HL-60/S4 (cell line): ENCODE measurements around the gene HEG1.

ENCODE experiments used
- in situ Hi-C: fragments of 300-500 bp; cut with MboI; formaldehyde crosslinking; loops from 2 replicates; pipeline ENCODE4 v1.14.3; 2022; ENCODE audit warnings: low sequenced_read_pairs

Gene HEG1

GRCh38 chr3:125050488-125051090 is 5.2 kb downstream of the HEG1 start:
- in situ Hi-C loops, result no loop called here

- in situ Hi-C loops, result no loop called here
Measured at GRCh38 chr3:125048282-125048681, 7.5 kb downstream of the HEG1 start.

- in situ Hi-C loops, result no loop called here
Measured at GRCh38 chr3:125045965-125046364, 9.8 kb downstream of the HEG1 start.

GRCh38 chr3:125045194-125045593 is 10.6 kb downstream of the HEG1 start:
- in situ Hi-C loops, result no loop called here

GRCh38 chr3:125043599-125044151 is 12.1 kb downstream of the HEG1 start:
- in situ Hi-C loops, result no loop called here

- in situ Hi-C loops, result no loop called here
Measured at GRCh38 chr3:125042725-125043406, 12.9 kb downstream of the HEG1 start.

- in situ Hi-C loops, result no loop called here
Measured at GRCh38 chr3:125039131-125040100, 16.4 kb downstream of the HEG1 start.

- in situ Hi-C loops, result no loop called here
Measured at GRCh38 chr3:125037498-125038150, 18.2 kb downstream of the HEG1 start.

GRCh38 chr3:125035217-125035616 is 20.6 kb downstream of the HEG1 start:
- in situ Hi-C loops, result no loop called here

GRCh38 chr3:125033616-125034015 is 22.2 kb downstream of the HEG1 start:
- in situ Hi-C loops, result no loop called here

- in situ Hi-C loops, result no loop called here
Measured at GRCh38 chr3:125033135-125033534, 22.7 kb downstream of the HEG1 start.

GRCh38 chr3:125032683-125033082 is 23.1 kb downstream of the HEG1 start:
- in situ Hi-C loops, result no loop called here

- in situ Hi-C loops, result no loop called here
Measured at GRCh38 chr3:125032100-125032643, 23.6 kb downstream of the HEG1 start.

- in situ Hi-C loops, result no loop called here
Measured at GRCh38 chr3:125031544-125031943, 24.3 kb downstream of the HEG1 start.

GRCh38 chr3:125028657-125029056 is 27.1 kb downstream of the HEG1 start:
- in situ Hi-C loops, result no loop called here

- in situ Hi-C loops, result no loop called here
Measured at GRCh38 chr3:125025642-125026041, 30.2 kb downstream of the HEG1 start.

GRCh38 chr3:125024817-125025216 is 31.0 kb downstream of the HEG1 start:
- in situ Hi-C loops, result no loop called here

GRCh38 chr3:125023833-125024555 is 31.8 kb downstream of the HEG1 start:
- in situ Hi-C loops, result no loop called here

- in situ Hi-C loops, result no loop called here
Measured at GRCh38 chr3:125022206-125022605, 33.6 kb downstream of the HEG1 start.

GRCh38 chr3:125019271-125019670 is 36.5 kb downstream of the HEG1 start:
- in situ Hi-C loops, result no loop called here
